ENCODE results near the gene SLC5A6.
A peak's percentile ranks its signal among the peaks of the same experiment; 100 is the strongest.
"Not testable (repeated sequence)": the region's sequence is repeated elsewhere in the genome, so short reads cannot be mapped to it uniquely, and the experiment has no call there.

SLC5A6 gene

GRCh38 chr2:27203741-27204140 lies 8.3 kb downstream of the SLC5A6 start:
- no peak for DNase-seq

DNA sequence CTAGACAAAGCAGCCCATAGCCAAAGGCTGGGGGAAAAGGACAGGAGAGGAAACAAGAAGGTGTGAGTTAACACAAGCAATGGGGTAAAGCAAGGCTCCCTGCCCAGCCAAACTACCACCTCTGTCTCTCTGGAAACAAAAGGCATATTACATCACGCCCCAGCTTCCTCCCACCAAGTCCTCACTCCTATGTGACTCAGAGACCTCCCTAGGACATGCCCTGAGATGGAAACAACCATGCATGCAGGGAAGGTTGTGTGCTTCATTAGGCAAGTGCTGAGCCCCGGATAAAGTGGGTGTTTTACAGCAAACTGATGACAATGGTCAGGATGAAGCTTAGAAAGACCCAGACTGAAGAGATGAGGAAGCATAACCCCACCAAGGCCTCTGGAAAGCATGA lies 9.2 kb downstream of the SLC5A6 start:
- no peak for DNase-seq

DNA sequence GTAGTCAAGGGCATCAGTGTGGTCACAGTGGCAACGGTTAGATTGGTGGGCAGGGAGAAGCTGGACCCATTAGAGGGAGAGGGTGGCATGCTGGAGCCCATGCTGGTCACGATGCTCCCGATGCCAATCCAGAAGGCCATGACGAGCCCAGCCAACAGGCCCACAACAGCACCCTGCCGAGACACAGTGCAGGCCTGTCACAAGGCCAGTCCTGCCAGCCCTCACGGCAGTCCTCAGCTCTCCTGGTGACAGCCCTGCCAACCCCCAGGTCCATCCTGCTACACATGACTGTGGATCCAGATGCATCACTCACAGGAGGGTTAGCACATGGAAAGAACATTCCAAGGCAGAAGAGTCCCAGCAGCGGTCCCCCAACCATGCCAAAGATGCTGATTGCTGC lies 10.4 kb downstream of the SLC5A6 start:
- no peak for DNase-seq

DNA sequence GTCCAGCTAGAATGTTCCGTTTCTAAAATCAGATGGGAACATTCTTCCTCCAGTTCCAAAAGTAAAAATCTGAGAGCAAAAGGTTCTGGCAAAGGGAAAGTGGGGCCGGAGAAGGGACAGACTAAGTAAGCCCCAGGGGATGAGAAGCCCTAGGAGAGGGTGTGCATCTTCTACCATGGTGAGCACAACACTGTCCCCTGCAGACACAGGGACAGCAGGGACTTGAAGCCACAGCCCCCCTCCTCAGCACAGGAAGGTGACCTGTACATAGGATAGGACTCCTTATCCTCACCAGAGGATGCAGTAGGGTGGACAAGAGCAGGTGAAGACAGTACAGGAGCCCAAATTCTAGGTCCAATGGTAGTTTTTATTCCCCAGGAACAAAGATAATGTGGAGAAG lies 12.8 kb downstream of the SLC5A6 start:
- DNase-seq, result no peak

- DNase-seq, result no peak
These were observed 13.4 kb downstream of the SLC5A6 start for GRCh38 chr2:27198627-27199026.

DNA sequence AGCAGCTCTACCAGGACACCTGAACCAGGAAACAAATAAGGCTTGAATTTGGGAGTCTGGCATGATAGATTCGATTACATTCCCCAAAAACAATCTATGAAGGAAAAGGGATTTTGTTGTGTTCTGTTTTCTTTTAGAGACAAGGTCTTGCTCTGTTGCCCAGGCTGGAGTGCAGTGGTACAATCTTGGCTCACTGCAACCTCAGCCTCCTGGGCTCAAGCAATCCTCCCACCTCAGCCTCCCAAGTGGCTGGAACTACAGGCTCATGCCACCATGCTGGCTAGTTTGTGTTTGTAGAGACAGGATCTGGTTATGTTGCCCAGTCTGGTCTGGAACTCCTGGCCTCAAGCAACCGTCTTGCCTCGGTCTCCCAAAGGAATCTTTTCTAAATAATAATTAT lies 14.0 kb downstream of the SLC5A6 start:
- not testable (repeated sequence) for DNase-seq

DNA sequence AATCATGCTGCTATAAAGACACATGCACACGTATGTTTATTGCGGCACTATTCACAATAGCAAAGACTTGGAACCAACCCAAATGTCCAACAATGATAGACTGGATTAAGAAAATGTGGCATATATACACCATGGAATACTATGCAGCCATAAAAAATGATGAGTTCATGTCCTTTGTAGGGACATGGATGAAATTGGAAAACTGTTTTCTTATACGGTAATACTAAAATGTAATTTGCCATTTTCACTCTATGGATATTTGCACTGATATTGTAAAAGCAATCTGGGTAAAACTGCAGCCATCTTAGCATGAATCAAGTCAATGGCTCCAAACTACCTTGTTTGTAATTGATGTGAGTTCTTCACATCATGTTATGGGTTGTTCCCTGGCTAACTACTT lies 16.3 kb downstream of the SLC5A6 start:
- DNase-seq, result not testable (repeated sequence)

DNA sequence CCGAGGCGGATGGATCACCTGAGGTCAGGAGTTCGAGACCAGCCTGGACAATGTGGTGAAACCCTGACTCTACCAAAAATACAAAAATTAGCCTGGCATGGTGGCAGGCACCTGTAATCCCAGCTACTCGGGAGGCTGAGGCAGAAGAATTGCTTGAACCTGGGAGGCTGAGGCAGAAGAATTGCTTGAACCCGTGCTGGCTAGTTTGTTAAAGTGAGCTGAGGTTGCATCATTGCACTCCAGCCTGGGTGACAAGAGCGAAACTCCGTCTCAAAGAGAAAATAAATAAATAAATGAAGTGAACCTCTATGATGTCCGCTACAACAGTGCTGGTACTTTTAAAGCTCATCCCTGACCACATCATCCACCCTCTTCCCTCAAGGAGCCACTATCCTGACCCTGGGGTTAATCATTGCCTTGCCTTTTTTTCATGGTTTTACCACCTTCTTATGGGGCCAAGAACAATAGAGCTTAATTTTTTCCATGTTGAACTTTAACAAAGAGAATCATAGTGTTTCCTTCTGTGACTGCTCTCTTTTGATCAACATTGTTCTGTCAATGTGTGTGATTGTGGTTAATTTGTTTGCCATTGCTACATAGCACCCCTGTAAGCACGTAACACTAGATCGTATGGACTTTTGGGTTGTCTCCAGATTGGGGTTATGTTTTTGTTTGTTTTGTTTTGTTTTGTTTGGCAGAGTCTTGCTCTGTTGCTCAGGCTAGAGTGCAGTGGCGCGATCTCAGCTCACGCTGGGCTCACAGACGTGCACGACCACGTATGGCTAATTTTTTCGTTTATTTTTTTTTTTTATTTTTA lies 17.3 kb downstream of the SLC5A6 start:
- DNase-seq, result no peak

- DNase-seq, result peak in 5 of 6 experiments; percentile 21 to 60 (median 26)
These were observed 20.8 kb downstream of the SLC5A6 start for GRCh38 chr2:27191070-27191829.

- DNase-seq, result no peak
These were observed 22.1 kb downstream of the SLC5A6 start for GRCh38 chr2:27189989-27190388.

GRCh38 chr2:27186613-27187345 lies 25.3 kb downstream of the SLC5A6 start:
- no peak for DNase-seq

- no peak for DNase-seq
These were observed 26.6 kb downstream of the SLC5A6 start for GRCh38 chr2:27185331-27186026.

GRCh38 chr2:27184115-27184514 lies 28.0 kb downstream of the SLC5A6 start:
- DNase-seq, result no peak

- DNase-seq, result no peak
These were observed 29.7 kb downstream of the SLC5A6 start for GRCh38 chr2:27182346-27182745.

DNA sequence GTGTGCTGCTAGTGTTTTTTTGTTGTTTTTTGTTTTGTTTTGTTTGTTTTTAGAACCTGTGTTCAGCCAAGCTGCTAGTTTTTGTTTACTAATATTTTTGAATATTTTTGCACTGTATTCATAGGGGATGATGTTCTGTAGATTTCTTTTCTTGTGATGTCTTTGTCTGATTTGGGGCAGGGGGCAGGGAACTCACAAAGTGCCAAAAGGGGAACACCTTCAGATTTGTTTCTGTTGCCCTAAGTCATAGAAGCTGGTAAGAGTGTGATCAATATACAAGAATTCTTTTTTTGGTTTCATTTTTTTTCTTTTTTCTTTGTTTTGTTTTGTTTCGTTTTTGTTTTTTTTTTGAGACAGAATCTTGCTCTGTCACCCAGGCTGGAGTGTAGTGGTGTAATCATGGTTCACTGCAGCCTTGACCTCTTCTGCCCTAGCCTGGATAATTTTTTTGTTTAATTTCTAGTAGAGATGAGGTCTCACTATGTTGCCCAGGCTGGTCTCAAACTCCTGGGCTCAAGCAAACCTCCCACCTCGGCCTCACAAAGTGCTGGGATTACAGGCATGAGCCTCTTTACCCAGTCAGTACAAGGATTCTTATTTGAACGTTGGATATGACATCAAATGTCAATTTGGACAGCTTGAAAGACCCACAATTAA lies 32.6 kb downstream of the SLC5A6 start:
- DNase-seq, result no peak

DNA sequence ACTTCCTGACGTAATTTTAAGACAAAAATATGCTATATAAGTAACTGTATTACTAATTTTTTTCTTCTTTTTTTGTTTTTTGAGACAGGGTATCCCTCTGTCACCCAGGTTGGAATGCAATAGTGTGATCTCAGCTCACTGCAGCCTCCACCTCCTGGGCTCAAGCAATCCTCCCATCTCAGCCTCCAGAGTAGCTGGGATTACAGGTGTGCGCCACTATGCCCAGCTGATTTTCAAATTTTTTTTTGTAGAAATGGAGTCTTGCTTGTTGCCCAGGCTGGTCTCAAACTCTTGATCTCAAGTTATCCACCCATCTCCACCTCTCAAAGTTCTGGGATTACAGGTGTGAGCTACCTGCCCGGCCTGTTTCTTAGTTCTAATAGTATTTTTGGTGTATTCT lies 33.6 kb downstream of the SLC5A6 start:
- no peak for DNase-seq

GRCh38 chr2:27177441-27178351 lies 34.4 kb downstream of the SLC5A6 start:
- DNase-seq, result no peak

DNA sequence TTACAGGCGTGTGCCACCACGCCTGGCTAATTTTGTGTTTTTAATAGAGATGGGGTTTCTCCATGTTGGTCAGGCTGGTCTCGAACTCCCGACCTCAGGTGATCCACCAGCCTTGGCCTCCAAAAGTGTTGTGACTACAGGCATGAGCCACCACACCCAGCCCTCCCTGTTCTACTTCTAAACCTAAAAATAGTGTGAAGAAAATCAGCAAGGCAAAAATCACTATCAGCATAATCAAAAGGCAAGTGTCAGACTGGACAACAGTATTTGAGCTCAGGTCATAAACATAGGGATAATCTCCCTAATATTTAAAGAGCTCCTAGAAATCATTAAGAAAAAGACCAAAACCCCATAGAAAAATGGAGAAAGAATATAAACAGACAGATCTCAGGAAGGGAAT lies 36.3 kb downstream of the SLC5A6 start:
- DNase-seq, result not testable (repeated sequence)

GRCh38 chr2:27175330-27175729 lies 36.7 kb downstream of the SLC5A6 start:
- DNase-seq, result no peak

GRCh38 chr2:27174638-27175037 lies 37.4 kb downstream of the SLC5A6 start:
- no peak for DNase-seq

DNA sequence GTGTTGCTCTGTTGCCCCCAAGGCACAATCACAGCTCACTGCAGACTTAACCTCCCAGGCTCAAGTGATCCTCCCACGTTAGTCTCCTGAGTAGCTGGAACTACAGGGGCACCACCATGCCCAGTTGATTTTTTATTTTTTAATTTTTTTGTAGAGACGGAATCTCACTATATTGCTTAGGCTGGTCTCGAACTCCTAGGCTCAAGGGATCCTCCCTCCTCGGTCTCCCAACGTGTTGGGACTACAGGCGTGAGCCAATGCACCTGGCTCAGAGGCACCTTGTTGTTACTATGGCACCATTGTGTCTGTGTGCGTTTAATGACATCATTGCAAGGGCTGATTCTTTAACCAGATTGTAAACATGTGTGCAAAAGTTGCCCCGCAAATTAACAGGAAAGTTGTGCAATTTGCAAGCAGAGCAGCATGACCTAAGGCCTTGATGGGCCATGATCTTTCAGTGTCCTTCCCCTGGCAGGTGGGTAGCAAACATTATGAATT lies 40.7 kb downstream of the SLC5A6 start:
- DNase-seq, result no peak
